Activated CD4-positive, CD25-positive, alpha-beta regulatory T cell treated with anti-CD3 and anti-CD28 coated beads, Interleukin-2, amount 50 U/mL, for 72 hours (primary cell): ENCODE measurements around the gene CACNA2D1.

Experiments
- DNase-seq: peaks from one replicate; pipeline ENCODE4 v3.0.0; 2021

CACNA2D1 gene

GRCh38 chr7:82331234-82331633, 112.3 kb downstream of the CACNA2D1 start:
- no peak for DNase-seq

DNA sequence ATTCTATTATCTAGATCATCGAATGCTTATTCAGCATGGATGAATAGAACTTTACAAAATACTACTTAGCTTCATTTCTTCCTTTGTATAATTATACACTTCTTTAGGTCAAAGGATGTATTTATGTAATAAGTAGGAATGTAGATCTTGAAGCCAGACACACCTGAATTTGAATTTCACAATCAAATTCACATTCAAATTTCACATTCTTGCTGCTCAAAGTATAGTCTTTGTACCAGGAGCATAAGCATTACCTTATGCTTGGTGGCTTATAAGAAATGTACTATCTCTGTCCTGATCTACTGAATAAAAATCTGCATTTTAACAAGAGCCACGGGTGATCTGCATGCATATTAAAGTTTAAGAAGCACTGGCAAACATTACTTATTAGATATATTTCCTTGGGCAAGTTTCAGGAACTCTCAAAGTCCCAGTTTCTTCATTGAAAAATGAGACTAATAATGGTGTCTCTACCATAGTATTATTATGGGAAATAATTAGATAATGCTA, 112.8 kb downstream of the CACNA2D1 start:
- no peak for DNase-seq

DNA sequence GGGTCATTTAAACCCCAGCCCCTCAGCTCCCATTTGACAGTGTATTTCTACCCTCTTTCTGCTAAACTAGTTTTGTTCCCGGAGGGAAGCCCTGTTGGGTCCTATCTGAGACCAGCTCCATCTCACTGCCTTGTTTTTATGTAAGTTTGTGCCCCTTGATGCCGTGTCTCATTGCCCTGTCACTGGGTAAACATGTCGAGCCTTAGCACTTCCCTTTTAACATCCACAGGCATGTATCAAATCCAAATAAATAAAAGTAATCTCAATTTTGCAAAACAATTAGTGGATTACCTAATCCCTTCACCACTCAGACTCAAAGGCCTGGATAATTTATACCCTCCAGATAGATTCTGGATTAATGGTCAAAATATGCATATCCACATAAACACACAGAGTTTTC, 115.7 kb downstream of the CACNA2D1 start:
- no peak for DNase-seq

GRCh38 chr7:82325416-82325815, 118.2 kb downstream of the CACNA2D1 start:
- no peak for DNase-seq

GRCh38 chr7:82323806-82324205, 119.8 kb downstream of the CACNA2D1 start:
- DNase-seq, result no peak

GRCh38 chr7:82319674-82320118, 123.9 kb downstream of the CACNA2D1 start:
- no peak for DNase-seq

- no peak for DNase-seq
Observed at GRCh38 chr7:82318786-82319185, 124.8 kb downstream of the CACNA2D1 start.

DNA sequence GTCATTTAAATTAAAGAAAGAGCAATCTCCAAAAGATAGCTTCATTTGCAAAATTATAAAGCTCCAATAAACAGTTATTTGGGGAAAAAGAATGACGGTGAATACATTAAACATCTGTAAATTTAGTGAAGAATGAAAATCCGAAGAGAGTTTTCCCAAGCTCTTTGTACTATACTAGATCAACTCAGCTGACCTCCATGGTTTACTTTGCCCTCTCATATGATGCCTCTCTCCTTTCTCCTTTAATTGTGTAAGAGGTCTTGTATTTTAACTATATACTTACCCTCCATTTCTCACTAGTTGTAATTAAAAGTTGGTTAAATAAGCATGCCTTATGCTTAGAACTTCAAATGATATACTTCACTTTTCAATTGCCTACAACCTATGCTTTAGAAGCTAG, 125.8 kb downstream of the CACNA2D1 start:
- no peak for DNase-seq

- DNase-seq, result no peak
Observed at GRCh38 chr7:82317257-82317721, 126.3 kb downstream of the CACNA2D1 start.

- no peak for DNase-seq
Observed at GRCh38 chr7:82313269-82313668, 130.3 kb downstream of the CACNA2D1 start.

GRCh38 chr7:82312646-82313045, 130.9 kb downstream of the CACNA2D1 start:
- DNase-seq, result no peak

- no peak for DNase-seq
Observed at GRCh38 chr7:82305347-82306005, 138.1 kb downstream of the CACNA2D1 start.

- no peak for DNase-seq
Observed at GRCh38 chr7:82294865-82295264, 148.7 kb downstream of the CACNA2D1 start.

- no peak for DNase-seq
Observed at GRCh38 chr7:82294382-82294784, 149.2 kb downstream of the CACNA2D1 start.

DNA sequence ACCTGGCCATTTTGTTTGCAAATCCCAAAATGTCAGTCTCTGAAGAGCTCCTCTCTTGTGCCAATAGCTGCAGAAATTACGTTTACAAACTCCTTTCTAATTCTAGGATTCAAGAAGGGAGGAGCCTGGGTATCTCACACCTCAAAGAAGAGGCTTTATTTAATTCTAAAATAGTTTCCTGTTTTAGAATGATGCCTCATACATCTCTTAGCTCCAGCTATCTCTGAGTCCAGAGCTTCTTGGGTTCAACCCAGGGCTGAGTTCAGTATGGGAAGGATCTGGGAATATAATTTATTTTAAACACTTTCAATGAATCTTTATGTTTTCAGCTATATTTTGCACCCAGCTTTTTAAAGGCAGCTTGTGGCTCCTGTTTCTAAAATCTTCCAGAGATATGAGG, 150.1 kb downstream of the CACNA2D1 start:
- DNase-seq, result no peak

DNA sequence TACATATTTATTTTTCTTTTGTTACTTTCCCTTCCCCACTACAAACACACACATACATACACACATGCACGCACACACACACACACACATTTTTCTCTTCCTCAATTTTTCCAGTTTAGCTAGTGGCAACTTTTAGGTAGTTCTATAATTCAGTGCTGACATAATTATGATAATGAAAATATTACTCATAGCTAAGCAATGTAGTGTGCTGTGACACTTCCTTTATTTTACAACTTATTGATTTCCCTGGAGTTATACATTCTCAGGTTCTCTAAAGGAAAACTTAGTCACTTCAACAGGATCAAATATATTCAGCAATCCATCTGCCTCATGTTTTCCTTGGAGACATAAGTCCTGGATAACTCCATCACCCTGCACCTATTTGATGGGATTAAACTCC, 151.6 kb downstream of the CACNA2D1 start:
- DNase-seq, result no peak

- DNase-seq, result no peak
Observed at GRCh38 chr7:82289889-82290288, 153.7 kb downstream of the CACNA2D1 start.

- no peak for DNase-seq
Observed at GRCh38 chr7:82289152-82289535, 154.4 kb downstream of the CACNA2D1 start.

- no peak for DNase-seq
Observed at GRCh38 chr7:82286798-82287140, 156.8 kb downstream of the CACNA2D1 start.

GRCh38 chr7:82286096-82286797, 157.3 kb downstream of the CACNA2D1 start:
- no peak for DNase-seq

GRCh38 chr7:82284936-82285519, 158.5 kb downstream of the CACNA2D1 start:
- no peak for DNase-seq

GRCh38 chr7:82275342-82275741, 168.2 kb downstream of the CACNA2D1 start:
- no peak for DNase-seq

DNA sequence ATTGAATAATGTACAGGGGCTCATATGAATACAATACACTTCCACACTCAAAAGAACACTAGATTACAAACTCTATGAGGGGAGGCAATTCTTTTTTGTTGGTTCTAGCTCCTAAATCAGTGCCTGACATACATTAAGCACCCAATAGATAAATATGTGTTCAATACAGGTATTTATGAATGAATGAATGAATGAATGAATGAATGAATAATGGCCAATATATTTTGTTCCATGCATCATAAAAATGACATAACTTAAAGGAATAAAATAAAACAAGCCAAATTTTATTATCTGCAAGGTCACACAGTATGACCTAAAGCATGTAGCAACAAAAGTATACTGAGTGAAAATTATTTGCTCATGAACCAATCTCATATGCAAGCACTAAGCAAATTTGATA, 168.9 kb downstream of the CACNA2D1 start:
- DNase-seq, result no peak

DNA sequence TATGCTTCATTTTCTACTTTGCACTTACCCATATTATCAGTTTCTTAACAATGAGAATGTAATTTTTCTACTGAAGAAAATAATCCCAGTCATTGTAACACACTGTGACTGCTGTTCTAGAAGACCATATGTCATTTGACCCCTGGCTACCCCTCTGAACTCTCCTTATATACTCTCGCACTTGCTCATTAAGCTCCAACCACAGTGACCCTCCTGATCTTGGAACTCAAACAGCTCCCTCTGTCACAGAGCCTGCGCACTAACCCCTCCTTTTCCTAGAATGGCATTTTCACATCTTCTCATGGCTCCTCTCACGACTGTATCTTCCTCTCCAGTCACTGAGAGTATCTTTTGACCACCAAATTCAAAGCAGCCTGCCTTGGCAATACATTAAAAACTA, 169.7 kb downstream of the CACNA2D1 start:
- DNase-seq, result no peak
